ENCODE data around the gene DLG1. TPM values are rescaled to one million over a fixed set of nuclear protein-coding genes. Genes with fewer than 3 reads are reported as not detected.

Gene DLG1
- total and polyA plus RNA-seq, 9 of the 15 experiments (the other 6 are each of a cell fraction or from before 2014, with no cell fraction given), result 9.4 to 63.5 (median 43.6) TPM

- peaks cover 52% of the 10 kb centered on the region for H3K79me2 ChIP-seq (ENCODE audit: control insufficient read depth, insufficient read depth, low read length)
- H2AFZ ChIP-seq (ENCODE audit: low read depth, low read length), result no peak overlapping the region
- H3K27ac ChIP-seq (ENCODE audit: extremely low read depth, low read depth, low read length), result no peak overlapping the region
- in situ Hi-C loops (cut with MboI), result no loop called here
- peaks cover 79% of the 10 kb centered on the region for H3K36me3 ChIP-seq (ENCODE audit: control insufficient read depth, insufficient read depth, low read length)
- no peaks in the 10 kb centered on the region for H3K27me3 ChIP-seq (ENCODE audit: control insufficient read depth in 2 of 2, insufficient read depth in 2 of 2, low read length in 2 of 2)
- ATAC-seq (no peak; the same call in 1 of the 3 replicates), DNase-seq (ENCODE audit: extremely low read depth in 1 of 4, low spot score in 3 of 4) (no peak), FAIRE-seq (no peak)
- H4K20me1 ChIP-seq (replicated peaks; ENCODE audit: control insufficient read depth, insufficient read depth, low read length), result no peaks in the 10 kb centered on the region
- no peaks in the 10 kb centered on the region for H3K9me3 ChIP-seq (replicated peaks; ENCODE audit: control insufficient read depth, insufficient read depth, low read depth, low read length)
- no TSS peak for BruUV-seq (replicated peaks)
- 90% methylated on average over 2 of the region's 2 CpGs for WGBS (ENCODE audit: insufficient coverage, low coverage, missing lambda C conversion rate)
- H3K4me3 ChIP-seq, result no peak overlapping the region
- ChIA-PET POLR2A (no interaction called here), CTCF (ENCODE audit: low intra/inter-chr PET ratio) (no interaction called here)
- no peak overlapping the region for H3K4me2 ChIP-seq (ENCODE audit: insufficient read depth, low read length)
- intact Hi-C loops (cut with micrococcal nuclease), result no loop called here
- no peaks in the 10 kb centered on the region for H3K4me1 ChIP-seq (replicated peaks in 1 of 2; ENCODE audit: control insufficient read depth in 2 of 2, insufficient read depth in 2 of 2, low read length in 2 of 2)
- H3K9ac ChIP-seq (ENCODE audit: insufficient read depth in 1 of 2, low read depth in 2 of 2, low read length in 2 of 2), result no peak overlapping the region
- H3K9me1 ChIP-seq (ENCODE audit: control insufficient read depth, insufficient read depth, low read length), result no peaks in the 10 kb centered on the region
- TF ChIP-seq DIDO1 (tag; IDR thresholded peaks at IDR 0.05; ENCODE audit: low read depth) (no peak), CC2D1A (IDR thresholded peaks at IDR 0.05) (no peak), FIP1L1 (IDR thresholded peaks at IDR 0.05; ENCODE audit: low read depth, low read length, poor library complexity, severe bottlenecking) (no peak), BRD9 (IDR thresholded peaks at IDR 0.05; ENCODE audit: low read depth, partially characterized antibody) (no peak), ZFP91 (CRISPR knock-in tag; IDR thresholded peaks at IDR 0.05) (0 out of 2 replicates have a peak, but pooled peaks have one; percentile 41), ILF3 (IDR thresholded peaks at IDR 0.05; ENCODE audit: borderline replicate concordance) (no peak), ZNF41 (CRISPR knock-in tag; conservative IDR thresholded peaks at IDR 0.05) (no peak), ZNF384 (IDR thresholded peaks at IDR 0.05; ENCODE audit: low read depth, low read length) (peak; percentile 57), NR4A1 (CRISPR knock-in tag; IDR thresholded peaks at IDR 0.05) (no peak), NR4A1 (tag; IDR thresholded peaks at IDR 0.05) (no peak), CEBPZ (IDR thresholded peaks at IDR 0.05; ENCODE audit: borderline replicate concordance, low read depth, low read length) (no peak), SLC30A9 (CRISPR knock-in tag; IDR thresholded peaks at IDR 0.05) (no peak), ZNF507 (tag; conservative IDR thresholded peaks at IDR 0.05) (no peak)
- TF ChIP-seq, protein P1, sequence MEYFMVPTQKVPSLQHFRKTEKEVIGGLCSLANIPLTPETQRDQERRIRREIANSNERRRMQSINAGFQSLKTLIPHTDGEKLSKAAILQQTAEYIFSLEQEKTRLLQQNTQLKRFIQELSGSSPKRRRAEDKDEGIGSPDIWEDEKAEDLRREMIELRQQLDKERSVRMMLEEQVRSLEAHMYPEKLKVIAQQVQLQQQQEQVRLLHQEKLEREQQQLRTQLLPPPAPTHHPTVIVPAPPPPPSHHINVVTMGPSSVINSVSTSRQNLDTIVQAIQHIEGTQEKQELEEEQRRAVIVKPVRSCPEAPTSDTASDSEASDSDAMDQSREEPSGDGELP (CRISPR knock-in tag; IDR thresholded peaks at IDR 0.05; ENCODE audit: borderline replicate concordance), result no peak
Observed at GRCh38 chr3:197286678-197287077, 11.7 kb downstream of the DLG1 start.
